NCI-H128 (cell line): ENCODE measurements around the gene PPM1M.
A peak's percentile ranks its signal among the peaks of the same experiment; 100 is the strongest.

Source experiments
- DNase-seq: peaks from one replicate; lab custom pipeline; 2025; ENCODE audit not compliant: unreplicated experiment; lab: John Stamatoyannopoulos, UW

Gene PPM1M

DNA sequence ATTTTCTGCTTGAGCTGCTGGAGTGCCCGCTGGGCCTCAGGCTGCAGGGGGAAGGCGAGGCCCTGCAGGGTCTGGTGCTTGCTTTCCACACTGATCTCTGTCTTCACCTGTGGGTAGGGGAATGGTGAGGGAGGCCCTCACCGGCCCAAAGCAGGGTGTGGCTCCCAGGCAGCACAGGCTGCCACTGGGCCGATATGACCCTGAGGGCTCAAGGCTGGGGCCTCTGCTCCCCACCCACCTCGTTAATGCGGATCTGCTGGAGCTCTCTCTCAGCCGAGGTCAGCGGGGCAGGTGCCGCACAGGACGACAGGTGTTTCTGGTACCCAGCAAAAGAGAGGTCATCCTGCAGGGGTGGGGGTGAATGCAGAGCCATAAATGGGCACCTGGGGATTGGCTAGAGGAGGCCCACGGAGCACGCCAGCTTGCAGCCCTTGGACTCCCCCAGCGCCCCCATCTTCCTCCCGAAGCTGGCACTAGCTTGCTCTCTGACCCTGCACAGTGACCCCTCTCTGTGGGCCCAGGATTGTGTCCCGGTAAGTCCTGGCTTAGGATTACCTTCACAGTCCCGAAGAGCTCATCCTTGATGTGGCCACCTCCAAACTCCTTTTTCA lies 14.6 kb upstream of the PPM1M start:
- DNase-seq: no peak

DNA sequence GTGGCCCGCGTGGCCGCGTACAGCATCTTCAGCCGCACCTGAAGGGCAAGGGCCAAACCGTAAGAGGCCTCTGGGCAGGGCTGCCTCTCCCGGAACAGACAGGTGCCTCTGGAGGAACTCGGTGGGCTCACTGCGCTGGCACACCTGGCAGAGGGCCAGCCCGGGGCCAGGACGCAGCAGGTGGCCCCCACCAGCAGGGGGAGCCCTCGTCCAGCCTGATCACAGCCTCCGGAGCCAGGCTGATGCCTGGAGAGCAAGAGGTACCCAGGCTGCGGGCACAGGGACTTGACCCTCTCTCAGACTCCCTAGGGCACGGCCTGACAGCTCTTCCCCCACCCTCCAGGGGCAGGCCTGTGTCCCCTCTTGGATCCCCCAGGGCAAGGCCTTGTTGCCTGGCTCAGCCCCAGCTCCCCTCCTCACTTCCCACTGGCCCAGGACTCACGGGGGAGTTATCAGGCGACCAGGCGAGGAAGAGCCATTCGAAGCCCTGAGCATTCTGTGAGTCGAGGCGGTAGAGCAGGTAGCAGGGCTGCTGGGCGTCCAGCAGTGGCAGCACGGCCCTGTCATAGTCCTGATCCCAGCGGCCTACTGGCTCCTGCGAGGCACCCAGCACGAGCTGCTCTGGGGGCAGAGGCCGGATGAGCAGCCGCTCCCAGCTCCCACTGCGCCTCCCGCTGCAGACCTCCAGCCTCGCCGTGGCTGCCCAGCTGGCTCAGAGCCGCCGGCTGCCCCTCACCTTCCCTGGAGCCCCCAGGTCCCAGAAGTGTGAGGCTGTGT lies 13.9 kb upstream of the PPM1M start:
- no peak for DNase-seq

DNA sequence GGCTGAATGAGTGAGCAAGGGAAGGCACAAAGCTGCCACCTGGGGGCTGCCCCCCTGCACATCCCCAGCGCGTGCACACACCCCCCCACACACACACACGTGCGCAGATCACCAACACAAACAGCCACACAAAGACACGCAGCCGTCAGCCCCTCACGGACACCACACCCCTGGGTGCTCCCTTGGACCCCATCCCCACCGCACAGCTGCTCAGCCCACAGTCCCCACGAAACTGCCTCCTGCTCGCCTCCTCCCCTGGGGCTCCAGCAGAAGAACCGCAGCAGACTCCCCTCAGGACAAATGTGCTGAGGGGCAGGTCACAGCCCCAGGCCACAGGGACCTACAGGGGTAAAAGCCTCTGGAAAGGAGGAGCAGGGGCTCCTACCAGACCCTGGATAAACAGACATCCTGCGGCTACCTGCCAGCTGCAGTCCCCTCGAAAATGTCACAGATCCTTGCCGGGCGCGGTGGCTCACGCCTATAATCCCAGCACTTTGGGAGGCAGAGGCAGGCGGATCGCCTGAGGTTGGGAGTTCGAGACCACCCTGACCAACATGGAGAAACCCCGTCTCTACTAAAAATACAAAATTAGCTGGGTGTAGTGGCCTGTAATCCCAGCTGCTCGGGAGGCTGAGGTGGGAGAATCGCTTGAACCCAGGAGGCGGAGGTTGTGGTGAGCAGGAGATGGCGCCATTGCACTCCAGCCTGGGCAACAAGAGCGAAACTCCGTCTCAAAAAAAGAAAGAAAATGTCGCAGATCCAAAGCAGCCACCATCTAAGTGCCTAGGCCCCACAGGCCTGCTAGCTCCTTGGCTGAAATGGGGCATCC lies 13.1 kb upstream of the PPM1M start:
- no peak for DNase-seq

DNA sequence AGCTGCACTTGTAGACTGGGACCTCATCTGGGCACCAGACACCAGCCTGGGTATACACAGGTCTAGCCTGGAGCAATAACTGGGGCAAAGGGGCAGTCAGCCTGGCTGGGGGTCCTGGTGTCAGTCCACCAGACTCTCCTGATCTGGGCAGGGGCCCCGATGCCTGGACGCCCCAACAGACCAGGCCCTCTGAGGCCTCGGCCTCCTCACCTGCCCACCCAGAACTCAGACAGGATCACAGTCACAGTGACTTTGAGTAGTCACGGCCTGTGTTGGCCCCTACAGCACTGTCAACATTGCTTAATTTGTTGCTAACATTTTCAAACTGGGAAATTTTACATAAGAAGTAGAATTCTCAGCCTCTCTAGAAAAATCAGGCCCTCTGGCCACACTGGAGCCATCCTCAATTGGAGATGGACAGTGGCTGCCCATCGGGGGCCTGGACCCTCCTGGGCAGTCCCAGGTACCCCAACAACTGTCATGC lies 12.4 kb upstream of the PPM1M start:
- no peak for DNase-seq

DNA sequence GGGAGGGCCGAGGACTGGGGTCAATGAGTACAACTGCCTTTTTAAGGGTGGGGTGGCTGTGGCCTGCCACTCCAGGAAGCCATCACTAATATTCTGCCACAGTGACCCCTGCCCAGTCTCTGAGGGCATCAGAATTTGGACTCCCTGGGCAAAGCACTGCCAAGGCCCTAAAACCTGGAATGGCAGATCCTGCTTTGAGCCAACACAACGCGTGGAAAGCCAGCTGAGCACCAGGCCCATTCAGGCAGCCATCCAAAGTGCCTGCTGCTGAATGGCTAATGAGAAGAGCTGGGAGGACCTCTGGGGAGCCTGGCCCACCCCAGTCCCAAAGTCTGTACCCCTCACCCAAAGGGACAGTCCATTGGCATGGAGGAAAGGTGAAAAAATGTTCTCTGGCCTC lies 11.6 kb upstream of the PPM1M start:
- DNase-seq: no peak

DNA sequence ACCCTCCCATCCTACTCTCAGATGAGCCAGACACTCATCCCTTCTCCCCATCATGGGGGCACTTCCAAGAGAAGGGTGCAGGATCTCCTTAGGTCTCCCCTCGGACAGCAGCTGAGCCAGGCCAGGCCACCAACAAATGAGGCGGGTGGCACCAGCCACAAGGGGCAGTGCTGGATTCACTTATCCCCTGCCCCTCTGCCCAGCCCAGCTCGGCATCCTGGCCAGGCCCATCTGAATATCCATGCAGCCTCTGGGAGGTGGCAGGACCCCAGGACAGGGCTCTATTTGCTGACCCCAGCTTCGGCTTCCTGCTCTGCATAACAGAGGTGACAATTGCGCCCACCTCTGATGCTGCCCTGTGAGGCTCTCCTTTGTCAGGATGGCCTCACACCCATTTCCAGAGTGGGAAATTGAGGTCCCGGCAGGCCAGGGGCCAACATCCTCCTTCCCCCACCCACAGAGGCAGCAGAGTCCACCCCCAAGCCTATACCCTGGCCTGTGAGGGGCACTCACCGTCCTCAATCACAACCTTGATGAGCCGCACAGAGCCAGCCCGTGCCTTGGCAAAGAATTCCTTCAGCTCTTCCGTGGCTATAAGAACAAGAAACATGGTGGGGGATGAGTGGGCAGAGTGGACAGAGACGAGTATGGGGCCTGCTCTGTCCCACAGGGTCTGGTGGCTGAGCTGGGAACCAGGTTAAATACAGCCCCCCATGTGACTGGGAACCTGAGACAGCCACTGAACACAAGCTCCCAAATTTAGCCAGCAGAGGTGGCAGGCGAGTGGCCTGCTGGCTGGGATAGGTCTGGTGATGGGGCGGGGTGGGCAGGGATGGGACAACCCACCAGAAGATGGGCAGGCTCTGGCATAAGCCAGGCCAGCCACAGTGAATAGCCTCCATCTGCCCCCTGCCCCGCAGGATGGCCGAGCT lies 10.8 kb upstream of the PPM1M start:
- no peak for DNase-seq

DNA sequence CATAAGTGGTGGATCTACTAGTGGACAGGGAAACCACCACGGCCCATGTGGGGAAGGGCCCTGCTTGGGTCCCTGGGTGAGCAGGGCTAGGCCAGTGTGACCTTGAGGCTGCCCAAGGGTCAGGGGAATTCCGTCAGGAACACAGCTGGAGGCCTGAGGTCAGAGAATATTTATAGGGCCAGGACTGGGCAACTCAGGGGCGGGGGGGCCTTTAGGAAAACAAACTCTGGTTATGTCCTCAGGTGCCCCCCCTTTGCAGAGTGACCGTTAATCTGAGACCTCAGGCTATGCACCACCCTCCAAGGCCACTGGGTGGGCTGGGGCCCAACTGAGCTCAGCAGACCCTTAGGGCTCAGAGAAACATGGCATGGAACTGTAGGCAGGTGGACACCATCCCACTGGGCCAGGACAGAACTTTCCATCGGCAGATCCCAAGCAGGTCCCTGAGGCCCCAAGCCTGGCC lies 9.1 kb upstream of the PPM1M start:
- DNase-seq: no peak

DNA sequence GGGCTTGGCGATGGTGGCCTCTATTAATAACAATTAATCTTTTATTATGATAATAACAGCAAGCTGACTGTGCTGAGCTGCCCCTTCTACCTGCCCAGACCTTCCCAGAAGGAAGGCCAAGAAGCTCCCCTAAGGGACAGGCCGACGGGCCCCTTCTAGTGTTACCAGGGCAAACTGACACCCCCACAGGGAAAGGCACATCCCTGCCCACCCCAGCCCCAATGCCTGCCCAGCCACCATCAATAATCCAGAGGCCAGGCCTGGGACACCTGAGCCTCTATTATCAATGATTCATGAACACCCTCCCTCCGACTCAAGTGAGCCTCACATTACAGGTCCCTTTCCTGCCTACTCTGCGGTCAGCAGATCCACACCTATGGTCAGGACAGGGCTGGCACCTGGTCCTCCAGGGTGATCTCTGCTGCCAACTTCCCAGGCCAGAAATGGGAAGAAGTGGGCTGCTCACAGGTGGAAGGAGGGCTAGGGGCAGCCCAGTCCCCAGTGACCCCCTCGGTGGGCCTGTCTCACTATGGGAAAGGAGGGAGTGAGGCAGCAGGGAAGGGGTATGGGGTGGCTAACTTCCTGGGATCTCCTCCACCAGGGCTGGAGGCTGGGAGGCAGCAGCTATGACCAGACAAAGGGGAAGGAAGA lies 8.4 kb upstream of the PPM1M start:
- no peak for DNase-seq

DNA sequence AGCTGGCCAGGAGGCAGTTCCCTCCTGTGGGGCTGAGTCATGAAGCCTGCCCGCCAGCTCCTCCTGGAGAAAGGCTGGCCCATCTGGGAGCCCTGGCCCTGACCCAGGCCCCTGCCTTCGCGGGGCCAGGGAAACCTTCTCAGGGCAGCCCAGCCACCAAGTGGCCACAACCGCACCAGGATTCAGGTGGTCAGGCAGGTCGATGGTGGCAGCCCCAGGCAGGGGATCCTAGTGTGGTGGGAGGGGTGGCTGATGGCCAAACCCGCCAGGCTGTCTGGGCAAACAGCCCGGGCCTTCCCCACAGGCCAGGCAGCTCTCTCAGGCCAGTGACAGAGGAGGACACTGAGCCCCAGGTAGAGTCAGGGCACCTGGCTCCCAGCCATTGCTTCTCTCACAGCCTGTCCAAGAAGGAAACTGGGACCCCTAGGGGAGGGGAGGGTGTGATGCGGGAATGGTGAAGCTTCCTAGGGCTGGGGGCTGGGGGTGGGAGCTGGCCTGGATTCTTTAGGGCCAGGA lies 7.8 kb upstream of the PPM1M start:
- DNase-seq: no peak

DNA sequence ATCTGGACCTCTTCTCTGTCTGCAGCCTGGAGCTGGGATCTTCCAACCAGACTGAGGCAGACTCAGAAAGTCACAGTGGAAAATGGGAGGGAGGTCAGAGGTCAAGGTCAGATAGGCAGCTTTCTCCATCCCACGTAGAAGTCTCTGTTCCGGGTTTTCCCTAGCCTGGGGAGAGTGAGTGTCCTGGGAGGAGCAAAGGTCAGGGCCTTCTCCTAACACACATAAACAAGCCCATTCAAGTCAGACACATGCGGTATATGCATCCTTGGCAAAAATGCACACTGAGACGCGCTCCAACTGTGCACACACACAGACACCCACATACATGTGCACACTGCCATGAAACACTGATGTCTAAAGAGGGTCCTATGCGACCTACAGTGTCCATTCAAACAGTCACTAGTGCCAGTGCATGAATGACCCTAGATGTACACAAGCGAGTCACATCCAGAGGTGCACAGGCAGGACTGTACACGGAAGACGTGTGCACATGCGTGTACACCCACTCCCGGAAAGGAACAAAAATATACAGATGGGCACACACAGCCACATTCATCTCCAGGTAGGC lies 7.3 kb upstream of the PPM1M start:
- DNase-seq: no peak

DNA sequence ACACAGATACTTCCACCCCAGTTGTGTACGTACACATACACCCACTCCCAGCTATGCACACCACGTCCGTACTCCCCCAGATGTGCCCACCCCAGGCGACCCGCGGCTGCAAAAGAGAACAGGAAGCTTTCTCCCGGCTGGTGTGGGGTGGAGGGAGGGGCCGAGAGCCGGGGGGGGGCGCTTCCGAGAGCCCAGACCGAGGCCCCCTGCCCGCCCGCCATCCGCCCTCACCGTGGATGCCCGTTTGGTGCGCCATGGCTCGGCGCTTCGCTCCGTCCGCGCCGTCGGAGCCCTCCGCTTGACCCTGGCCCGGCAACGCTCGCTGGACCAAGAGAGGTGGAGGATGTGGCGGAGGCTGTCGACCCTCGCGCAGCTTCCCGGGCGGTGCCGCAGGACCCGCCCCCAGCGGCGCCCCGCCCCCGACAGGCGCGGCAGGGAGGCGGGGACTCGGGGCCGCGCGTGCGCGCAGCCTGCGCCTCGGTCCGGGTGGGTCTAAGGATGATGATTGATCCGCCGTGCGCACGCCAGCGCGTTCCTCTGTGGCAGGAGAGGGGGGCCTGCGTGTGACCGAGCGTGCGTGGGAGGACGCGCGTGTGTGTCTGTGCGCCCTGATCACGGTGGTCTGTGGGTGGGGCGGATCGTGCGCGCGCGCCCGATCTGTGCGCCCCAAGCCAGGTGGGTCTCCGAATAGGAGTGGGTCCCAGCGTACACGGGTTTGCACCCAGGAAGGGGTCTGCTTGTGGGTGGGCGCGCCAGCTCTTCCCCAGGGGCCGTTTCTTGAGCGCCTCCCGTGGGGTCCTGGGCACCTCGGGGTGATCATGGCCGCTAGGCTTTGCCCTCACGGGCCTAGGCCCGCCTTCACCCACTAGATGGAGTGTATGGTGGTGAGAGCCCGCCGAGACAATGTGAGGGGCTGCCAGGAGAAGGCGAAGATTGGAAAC lies 6.5 kb upstream of the PPM1M start, which contains the start of gene TWF2:
Gene TWF2, minus strand, starts transcription at position 398 of the 941 bp plus-strand sequence. Its CDS starts 142 bp downstream, at position 256.
- peak; percentile 48 for DNase-seq

DNA sequence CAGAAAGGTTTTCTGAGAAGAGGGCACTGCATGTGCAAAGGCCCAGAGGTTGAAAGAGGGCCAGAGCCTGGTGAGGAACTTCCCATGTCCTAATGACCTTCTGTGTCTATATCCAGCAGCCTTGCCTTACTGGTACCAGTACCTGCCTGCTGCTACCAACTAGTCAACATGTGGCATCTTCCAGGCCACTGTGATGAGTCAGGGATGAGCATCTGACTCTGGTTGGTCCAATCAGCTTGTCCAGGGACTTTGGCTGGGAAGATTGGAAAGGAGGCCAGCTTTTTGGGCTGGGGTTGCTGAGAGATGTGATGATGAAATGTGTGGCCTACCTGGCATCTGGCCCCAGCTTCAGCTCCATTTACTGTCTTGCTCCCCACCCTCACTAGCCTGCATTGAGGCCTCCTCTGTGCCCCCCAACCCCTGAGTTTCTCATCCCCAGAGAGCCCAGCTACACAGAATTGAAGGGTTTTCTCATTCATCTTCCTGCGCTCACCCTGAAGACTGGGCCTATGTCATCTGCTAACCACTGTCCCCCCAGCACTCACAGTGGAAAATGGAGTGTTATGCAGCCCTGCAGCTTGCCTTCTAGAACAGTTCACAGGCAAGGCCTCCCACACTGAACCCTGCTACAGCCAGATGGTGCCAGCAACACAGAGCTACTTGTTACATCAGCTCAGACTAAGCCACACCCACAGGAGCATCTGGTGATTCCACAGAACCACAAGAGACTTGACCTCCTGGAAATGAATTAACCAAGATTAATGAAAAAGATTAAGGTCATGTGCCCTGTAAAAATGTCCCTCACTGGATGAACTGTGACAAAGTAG lies 5.3 kb upstream of the PPM1M start:
- no peak for DNase-seq

DNA sequence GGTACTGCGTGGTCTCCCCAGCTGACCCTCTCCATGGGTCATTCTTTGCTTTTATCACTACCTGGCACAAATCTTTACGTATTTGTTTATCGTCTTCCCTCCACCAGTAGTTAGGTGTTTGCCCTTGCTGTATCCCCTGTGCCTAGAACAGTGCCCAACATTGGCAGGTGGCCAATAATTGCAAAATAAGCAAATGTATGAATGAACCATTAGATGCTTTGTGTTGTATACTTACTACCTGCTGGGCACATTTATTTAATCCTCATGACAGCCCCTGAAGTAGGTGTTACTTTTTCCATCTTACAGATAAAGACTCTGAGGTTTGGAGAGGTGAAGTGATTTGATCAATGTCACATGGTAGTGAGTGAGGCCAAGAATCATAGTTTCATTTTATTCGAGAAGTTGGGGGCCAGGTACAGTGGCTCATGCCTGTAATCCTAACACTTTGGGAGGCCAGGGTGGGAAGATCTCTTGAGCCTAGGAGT lies 4.6 kb upstream of the PPM1M start:
- DNase-seq: no peak

DNA sequence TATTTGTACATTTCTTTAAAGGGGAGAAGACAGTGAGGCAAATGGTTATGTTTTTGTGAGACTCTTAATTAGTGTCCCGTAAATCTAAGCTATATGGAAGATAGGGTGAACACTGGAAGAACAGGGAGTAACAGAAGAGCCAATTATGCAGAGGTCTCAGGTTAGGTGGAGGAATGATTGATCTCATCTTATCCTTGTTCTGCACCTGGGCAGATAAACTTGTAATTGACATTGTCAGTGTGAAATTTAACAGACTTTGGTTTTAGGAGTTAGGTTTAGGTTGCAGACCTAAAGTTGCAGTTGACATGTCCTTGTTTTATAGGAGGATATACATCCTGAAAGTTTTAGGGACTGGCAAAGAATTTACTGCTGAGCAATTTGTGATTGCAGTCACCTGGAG lies 3.5 kb upstream of the PPM1M start:
- DNase-seq: no peak

DNA sequence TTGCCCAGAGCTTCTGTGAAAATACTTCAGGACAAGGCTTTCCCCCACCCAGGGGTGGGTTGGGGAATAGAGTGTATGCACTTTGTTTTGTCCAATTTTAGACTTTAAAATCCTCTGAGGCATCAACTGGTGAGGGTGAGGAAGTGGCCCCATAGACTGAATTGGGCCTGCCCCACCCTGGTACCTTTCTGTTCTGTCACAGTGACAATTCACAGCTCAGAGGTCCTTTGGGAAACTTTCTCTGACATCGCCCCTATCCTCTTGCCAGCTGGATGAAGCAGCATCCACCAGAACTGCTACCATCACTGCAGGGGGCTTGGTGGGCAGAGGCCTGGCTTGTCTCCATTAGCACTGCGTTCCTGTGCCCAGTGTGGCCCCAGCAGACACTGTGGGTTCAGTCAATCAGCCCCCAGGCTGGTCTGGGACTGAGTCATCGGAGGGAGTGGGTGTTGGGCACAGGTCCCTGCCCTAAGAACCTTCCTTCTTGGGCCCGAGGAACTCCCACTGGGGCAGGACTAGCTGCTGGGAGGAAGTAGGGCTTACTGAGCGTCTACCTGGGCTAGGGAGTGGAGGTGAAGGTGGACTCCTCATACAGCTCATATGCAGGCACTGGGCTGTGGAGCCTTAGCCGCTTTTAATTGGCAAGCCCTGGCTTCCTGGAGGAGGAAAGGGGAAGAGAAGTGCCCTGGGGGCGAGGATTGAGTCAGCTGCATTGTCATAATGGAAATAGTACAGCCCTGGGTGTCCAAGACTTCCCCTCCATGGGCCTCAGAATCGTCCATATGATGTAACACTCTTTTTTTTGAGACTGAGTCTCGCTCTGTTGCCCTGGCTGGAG lies 1.5 kb upstream of the PPM1M start:
- DNase-seq: no peak

DNA sequence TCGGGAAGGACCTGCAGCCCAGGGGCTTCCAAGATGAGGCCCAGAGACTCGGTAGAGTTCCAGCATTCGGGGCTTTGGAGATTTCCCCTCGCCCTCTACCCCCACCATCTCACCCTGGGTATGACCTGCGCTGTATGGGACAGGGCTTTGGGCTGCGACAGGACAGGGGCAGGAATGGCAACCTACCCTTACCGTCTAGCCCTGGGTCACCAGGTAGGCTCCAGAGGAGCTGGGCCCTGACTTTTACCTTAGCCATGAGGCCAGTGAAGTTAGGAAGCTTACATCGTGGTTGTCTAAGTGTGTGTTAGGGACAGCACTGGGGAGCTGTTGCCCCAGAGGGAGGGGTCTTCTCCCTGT lies 683 bp downstream of the PPM1M start:
- DNase-seq: no peak
